Natural killer cell (primary cell): ENCODE measurements around the gene FHDC1. TPM values are rescaled to one million over a fixed set of nuclear protein-coding genes. Genes with fewer than 3 reads are reported as not detected.

Source experiments
- ATAC-seq, 3 donors: fragments of 150-1000 bp in 2 of 3; fragments of 200-7000 bp in 1 of 3; cut with Tn5 transposase; 1 replicate in 1 of 3; 2 replicates in 2 of 3; pipeline ENCODE4 v1.10.0; 2021; ENCODE audit warnings: mild to moderate bottlenecking in 2 of 3, moderate library complexity in 2 of 3
- DNase-seq, 2 donors: peaks; one replicate each; pipeline versions ENCODE4 v3.0.0 to v3.0.0-alpha.2; 2013 to 2021; ENCODE audit warnings: mixed read lengths in 1 of 2
- H3K27ac ChIP-seq: one replicate; pipeline ENCODE4 v1.5.1; 2013; ENCODE audit warnings: mild to moderate bottlenecking, low read length
- H3K27me3 ChIP-seq: one replicate; pipeline ENCODE4 v1.6.1; 2013; ENCODE audit warnings: low read length; ENCODE audit not compliant: control insufficient read depth, insufficient read depth
- H3K36me3 ChIP-seq: one replicate; pipeline ENCODE4 v1.6.1; 2013; ENCODE audit warnings: low read length; ENCODE audit not compliant: control insufficient read depth, insufficient read depth
- H3K4me1 ChIP-seq: one replicate; pipeline ENCODE4 v1.6.1; 2013; ENCODE audit warnings: low read length; ENCODE audit not compliant: control insufficient read depth, insufficient read depth
- H3K4me3 ChIP-seq: one replicate; pipeline ENCODE4 v1.5.1; 2013; ENCODE audit warnings: low read length
- H3K9me3 ChIP-seq: one replicate; pipeline ENCODE4 v1.6.1; 2013; ENCODE audit warnings: low read length; ENCODE audit not compliant: control insufficient read depth, insufficient read depth
- H3K27ac Mint-ChIP-seq, 2 donors: one replicate each; pipeline ENCODE4 v1.8.0; 2022; ENCODE audit warnings: mild to moderate bottlenecking in 2 of 2, mixed read lengths in 2 of 2, moderate library complexity in 1 of 2
- H3K27me3 Mint-ChIP-seq, 2 donors: one replicate each; pipeline ENCODE4 v1.8.0; 2022; ENCODE audit warnings: low read depth in 2 of 2, mixed read lengths in 2 of 2
- H3K36me3 Mint-ChIP-seq: one replicate; pipeline ENCODE4 v1.8.0; 2022; ENCODE audit warnings: mixed read lengths
- H3K4me1 Mint-ChIP-seq, 2 donors: one replicate each; pipeline ENCODE4 v1.8.0; 2022; ENCODE audit warnings: mixed read lengths in 2 of 2
- H3K4me3 Mint-ChIP-seq: one replicate; pipeline ENCODE4 v1.8.0; 2022; ENCODE audit warnings: mild to moderate bottlenecking, moderate library complexity, mixed read lengths
- H3K9me3 Mint-ChIP-seq, 2 donors: one replicate each; pipeline ENCODE4 v1.8.0; 2022; ENCODE audit warnings: mixed read lengths in 2 of 2
- WGBS: methylation state at CpG from one replicate; pipeline ENCODE4 v1.1.7; 2013; ENCODE audit warnings: missing lambda C conversion rate; ENCODE audit not compliant: insufficient coverage; 5-methylcytosine and 5-hydroxymethylcytosine counted together
- intact Hi-C: fragments of 100-400 bp; cut with micrococcal nuclease; formaldehyde crosslinking; loops from one replicate; pipeline ENCODE4 v1.14.2; 2022
- total RNA-seq, 4 donors: library from RNA; stranded (reverse); fragments of 120-200 nt in 1 of 4; gene quantifications; one replicate each; pipeline versions ENCODE4 v1.2.3 to v1.2.4, GENCODE V29; 2013 to 2022
- TF ChIP-seq, protein P1 (sequence below): fragments of 200-600 bp; IDR thresholded peaks from one replicate; pipeline ENCODE4 v1.8.0; 2022; ENCODE audit warnings: antibody characterized with exemption

Gene FHDC1
- total RNA-seq, 3 donors from 2014 or later (not counting 1 experiment from before 2014, with no cell fraction given): 0.10 to 0.23 (median 0.16) TPM

DNA sequence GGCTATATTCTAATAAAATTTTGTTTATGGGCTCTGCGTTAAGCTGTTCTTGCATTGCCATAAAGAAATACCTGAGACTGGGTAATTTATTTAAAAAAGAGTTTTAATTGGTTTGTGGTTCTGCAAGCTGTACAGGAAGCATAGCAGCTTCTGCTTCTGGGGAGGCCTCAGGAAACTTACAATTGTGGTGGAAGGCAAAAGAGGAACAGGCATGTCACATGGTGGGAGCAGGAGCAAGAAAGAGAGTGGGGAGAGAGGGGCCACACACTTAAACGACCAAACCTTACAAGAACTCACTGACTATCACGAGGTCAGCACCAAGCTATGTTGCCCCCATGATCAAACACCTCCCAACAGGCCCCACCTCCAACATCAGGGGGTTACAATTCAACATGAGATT is 74.0 kb downstream of the FHDC1 start:
- H3K27ac Mint-ChIP-seq: no peak overlapping the region
- Histone ChIP-seq H3K4me3 (no peak overlapping the region), H3K4me1 (peaks cover 11% of the 10 kb centered on the region), H3K36me3 (no peaks in the 10 kb centered on the region), H3K9me3 (no peaks in the 10 kb centered on the region), H3K27me3 (no peaks in the 10 kb centered on the region), H3K27ac (no peak overlapping the region)
- H3K4me1 Mint-ChIP-seq: peaks cover 12 to 13% of the 10 kb centered on the region in 2 donors
- no peaks in the 10 kb centered on the region for H3K36me3 Mint-ChIP-seq
- H3K4me3 Mint-ChIP-seq: no peak overlapping the region
- intact Hi-C loops: no loop called here
- DNase-seq (no peak), ATAC-seq (no peak)
- no peaks in the 10 kb centered on the region for H3K27me3 Mint-ChIP-seq
- 68% methylated on average over 3 of the region's 3 CpGs for WGBS
- TF ChIP-seq, protein P1, sequence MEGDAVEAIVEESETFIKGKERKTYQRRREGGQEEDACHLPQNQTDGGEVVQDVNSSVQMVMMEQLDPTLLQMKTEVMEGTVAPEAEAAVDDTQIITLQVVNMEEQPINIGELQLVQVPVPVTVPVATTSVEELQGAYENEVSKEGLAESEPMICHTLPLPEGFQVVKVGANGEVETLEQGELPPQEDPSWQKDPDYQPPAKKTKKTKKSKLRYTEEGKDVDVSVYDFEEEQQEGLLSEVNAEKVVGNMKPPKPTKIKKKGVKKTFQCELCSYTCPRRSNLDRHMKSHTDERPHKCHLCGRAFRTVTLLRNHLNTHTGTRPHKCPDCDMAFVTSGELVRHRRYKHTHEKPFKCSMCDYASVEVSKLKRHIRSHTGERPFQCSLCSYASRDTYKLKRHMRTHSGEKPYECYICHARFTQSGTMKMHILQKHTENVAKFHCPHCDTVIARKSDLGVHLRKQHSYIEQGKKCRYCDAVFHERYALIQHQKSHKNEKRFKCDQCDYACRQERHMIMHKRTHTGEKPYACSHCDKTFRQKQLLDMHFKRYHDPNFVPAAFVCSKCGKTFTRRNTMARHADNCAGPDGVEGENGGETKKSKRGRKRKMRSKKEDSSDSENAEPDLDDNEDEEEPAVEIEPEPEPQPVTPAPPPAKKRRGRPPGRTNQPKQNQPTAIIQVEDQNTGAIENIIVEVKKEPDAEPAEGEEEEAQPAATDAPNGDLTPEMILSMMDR: no peak
- H3K9me3 Mint-ChIP-seq: no peaks in the 10 kb centered on the region

- ATAC-seq: no peak
- Mint-ChIP-seq H3K27ac (no peak overlapping the region), H3K9me3 (no peaks in the 10 kb centered on the region)
Measured at GRCh38 chr4:153013202-153013977, 77.3 kb downstream of the FHDC1 start.

DNA sequence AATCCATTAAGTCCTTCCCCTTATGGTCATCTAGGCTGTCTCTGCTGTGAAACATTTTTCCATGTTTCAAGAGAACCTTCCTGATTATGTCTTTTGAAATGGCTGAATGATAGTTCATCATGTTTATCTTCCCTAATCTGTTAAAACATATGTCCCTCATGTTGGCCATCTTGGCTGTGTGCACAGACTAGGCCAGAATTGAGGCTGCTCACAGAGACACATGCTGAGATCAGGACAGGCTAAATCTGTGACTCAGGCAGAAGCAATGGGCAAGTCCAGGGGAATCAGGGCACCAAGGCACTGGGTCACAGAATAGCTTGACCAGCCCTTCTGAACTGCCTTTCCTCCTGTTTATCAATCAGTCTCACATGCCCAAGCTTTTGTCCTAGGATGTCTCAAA is 78.3 kb downstream of the FHDC1 start:
- intact Hi-C loops: no loop called here
- Mint-ChIP-seq H3K9me3 (no peaks in the 10 kb centered on the region), H3K27ac (no peak overlapping the region), H3K4me3 (no peak overlapping the region), H3K27me3 (no peaks in the 10 kb centered on the region), H3K36me3 (no peaks in the 10 kb centered on the region), H3K4me1 (no peaks in the 10 kb centered on the region)
- DNase-seq (no peak), ATAC-seq (no peak)
- H3K9me3 ChIP-seq: no peaks in the 10 kb centered on the region
- no peaks in the 10 kb centered on the region for H3K4me1 ChIP-seq
- no peaks in the 10 kb centered on the region for H3K36me3 ChIP-seq
- no peaks in the 10 kb centered on the region for H3K27me3 ChIP-seq
- no peak overlapping the region for H3K27ac ChIP-seq
- TF ChIP-seq, protein P1: no peak
- no peak overlapping the region for H3K4me3 ChIP-seq

More at GRCh38 chr4:153013202-153013977, 77.3 kb downstream of the FHDC1 start:
- Histone ChIP-seq H3K9me3 (no peaks in the 10 kb centered on the region), H3K4me1 (no peaks in the 10 kb centered on the region), H3K27ac (no peak overlapping the region), H3K27me3 (no peaks in the 10 kb centered on the region), H3K4me3 (no peak overlapping the region), H3K36me3 (no peaks in the 10 kb centered on the region)
- WGBS: 77% methylated on average over 5 of the region's 5 CpGs
- intact Hi-C loops: no loop called here
- Mint-ChIP-seq H3K4me1 (no peaks in the 10 kb centered on the region), H3K4me3 (no peak overlapping the region), H3K27me3 (no peaks in the 10 kb centered on the region), H3K36me3 (no peaks in the 10 kb centered on the region)
- DNase-seq: no peak
- TF ChIP-seq, protein P1: no peak

DNA sequence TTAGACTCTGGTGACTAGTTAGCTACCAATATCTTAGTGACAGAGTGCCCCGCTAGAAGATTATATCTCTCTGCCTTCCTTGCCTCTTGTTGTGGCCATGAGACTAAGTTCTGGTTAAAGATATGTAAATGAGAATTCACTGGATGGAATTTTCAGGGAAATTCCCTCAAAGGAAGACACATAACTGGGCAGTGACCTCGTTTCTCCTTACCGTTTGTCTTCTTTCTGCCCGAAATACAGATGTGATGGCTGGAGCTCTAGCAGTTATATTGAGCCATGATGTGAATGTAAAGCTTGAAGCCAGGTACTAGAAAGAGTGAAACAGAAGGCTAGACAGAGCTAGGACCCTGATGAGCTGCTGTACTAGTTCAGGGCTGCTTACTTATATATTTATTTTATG is 80.5 kb downstream of the FHDC1 start:
- H3K4me1 ChIP-seq: no peaks in the 10 kb centered on the region
- no peak for DNase-seq
- no peaks in the 10 kb centered on the region for H3K27me3 ChIP-seq
- H3K27ac ChIP-seq: no peak overlapping the region
- no peaks in the 10 kb centered on the region for H3K27me3 Mint-ChIP-seq
- no peak overlapping the region for H3K4me3 Mint-ChIP-seq
- no peaks in the 10 kb centered on the region for H3K36me3 ChIP-seq
- H3K27ac Mint-ChIP-seq: no peak overlapping the region
- intact Hi-C loops: no loop called here
- TF ChIP-seq, protein P1: no peak
- H3K4me3 ChIP-seq: no peak overlapping the region
- H3K36me3 Mint-ChIP-seq: no peaks in the 10 kb centered on the region
- H3K9me3 ChIP-seq: no peaks in the 10 kb centered on the region
- WGBS: 73% methylated on average over 4 of the region's 4 CpGs
- ATAC-seq: no peak
- H3K9me3 Mint-ChIP-seq: no peaks in the 10 kb centered on the region
- no peaks in the 10 kb centered on the region for H3K4me1 Mint-ChIP-seq
